Sigmoid colon (tissue), 4 donors: ENCODE measurements around the gene RASL11B.

ENCODE experiments used
- POLR2A ChIP-seq, 2 donors: fragments of 450-650 bp; IDR thresholded peaks; one replicate each; pipeline ENCODE4 v1.6.1; 2016; ENCODE audit warnings: antibody characterized with exemption in 2 of 2, mild to moderate bottlenecking in 2 of 2, moderate library complexity in 2 of 2
- POLR2AphosphoS5 ChIP-seq, 4 donors: sonication (generic); formaldehyde crosslinking; IDR thresholded peaks; one replicate each; pipeline ENCODE4 v1.6.1; 2017; ENCODE audit warnings: antibody characterized with exemption in 4 of 4
- TF ChIP-seq, protein P1 (sequence below), 4 experiments: fragments of 450-650 bp in 3 of 4; fragments of 200-600 bp in 1 of 4; IDR thresholded peaks; one replicate each; pipeline ENCODE4 v1.5.1; 2016 to 2019; ENCODE audit warnings: antibody characterized with exemption in 4 of 4, mild to moderate bottlenecking in 3 of 4, moderate library complexity in 2 of 4

DNA sequence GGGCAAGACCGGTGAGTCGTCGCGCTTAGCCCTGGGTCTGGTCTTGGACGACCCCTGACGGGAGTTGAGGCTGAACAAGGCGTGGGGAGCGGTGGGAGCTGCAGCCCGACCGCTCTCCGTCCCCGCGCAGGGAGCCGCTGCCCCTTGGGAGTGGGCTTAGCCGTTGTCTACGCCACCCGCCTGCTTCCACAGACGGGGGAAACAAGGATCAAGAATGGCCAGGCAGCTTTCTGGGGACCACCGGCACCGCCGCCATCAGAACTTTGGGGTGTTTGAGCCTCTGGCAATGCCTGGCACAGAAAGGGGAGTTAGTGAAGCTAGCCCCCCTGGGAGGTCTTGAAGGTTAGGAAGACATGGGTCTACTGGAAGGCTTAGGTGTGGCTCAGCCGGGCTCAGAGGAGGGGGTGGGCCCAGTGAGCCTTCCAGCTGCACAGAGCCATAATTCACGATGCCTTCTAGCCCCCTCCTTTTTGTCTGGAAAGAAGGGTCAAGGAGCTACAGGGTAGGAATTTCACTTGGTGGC, 583 bp downstream of the RASL11B start:
- TF ChIP-seq, protein P1, sequence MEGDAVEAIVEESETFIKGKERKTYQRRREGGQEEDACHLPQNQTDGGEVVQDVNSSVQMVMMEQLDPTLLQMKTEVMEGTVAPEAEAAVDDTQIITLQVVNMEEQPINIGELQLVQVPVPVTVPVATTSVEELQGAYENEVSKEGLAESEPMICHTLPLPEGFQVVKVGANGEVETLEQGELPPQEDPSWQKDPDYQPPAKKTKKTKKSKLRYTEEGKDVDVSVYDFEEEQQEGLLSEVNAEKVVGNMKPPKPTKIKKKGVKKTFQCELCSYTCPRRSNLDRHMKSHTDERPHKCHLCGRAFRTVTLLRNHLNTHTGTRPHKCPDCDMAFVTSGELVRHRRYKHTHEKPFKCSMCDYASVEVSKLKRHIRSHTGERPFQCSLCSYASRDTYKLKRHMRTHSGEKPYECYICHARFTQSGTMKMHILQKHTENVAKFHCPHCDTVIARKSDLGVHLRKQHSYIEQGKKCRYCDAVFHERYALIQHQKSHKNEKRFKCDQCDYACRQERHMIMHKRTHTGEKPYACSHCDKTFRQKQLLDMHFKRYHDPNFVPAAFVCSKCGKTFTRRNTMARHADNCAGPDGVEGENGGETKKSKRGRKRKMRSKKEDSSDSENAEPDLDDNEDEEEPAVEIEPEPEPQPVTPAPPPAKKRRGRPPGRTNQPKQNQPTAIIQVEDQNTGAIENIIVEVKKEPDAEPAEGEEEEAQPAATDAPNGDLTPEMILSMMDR (IDR thresholded peaks at IDR 0.05): no peak
- TF ChIP-seq POLR2A (IDR thresholded peaks at IDR 0.05) (no peak), POLR2AphosphoS5 (IDR thresholded peaks at IDR 0.05) (no peak)
